Heart left ventricle (tissue), 13 donors: Measurements from ENCODE around the gene NLRP9.

Experiments
- POLR2A ChIP-seq, 2 donors: fragments of 450-650 bp; IDR thresholded peaks; one replicate each; pipeline ENCODE4 v1.6.1; 2017; ENCODE audit warnings: antibody characterized with exemption in 2 of 2, mild to moderate bottlenecking in 2 of 2, moderate library complexity in 2 of 2
- TF ChIP-seq, protein P1 (sequence below), 12 donors: fragments of 200-600 bp; sonication (generic) in 4 of 12; IDR thresholded peaks; one replicate each; pipeline versions ENCODE4 v1.5.0 to v1.8.0; 2018 to 2022; ENCODE audit warnings: antibody characterized with exemption in 12 of 12, mild to moderate bottlenecking in 5 of 12
- donor health status: ischemic (EF 13 %, LVEDD 7.1; RV severe dilation, severe dysfunction).
- donor health status: DM: no; HTN: yes; CAD: no.
- donor health status: DM: no; HTN: no; CAD: no.
- donor health status: ischemic (EF 25% LVEDD 6.9; RV normal size, moderate dysfunction).
- donor health status: ischemic (EF 25% LVEDD 5.7; RV mildly dilated, moderate dysfunction).
- donor health status: ischemic (EF 35%, LVEDD 5.7; RV mildly dilated, moderate dysfunction).
- donor health status: nonischemic (EF 11% LVEDD 7.7; RV severe dilation, severe dysfunction).
- donor health status: DM: yes; HTN: yes; CAD: no.
- donor health status: PGD.
- donor health status: ischemic (EF 29% LVEDD 5.4; RV normal size, mild dysfunction).
- donor health status: nonischemic (EF 23%, LVEDD 6.1; RV moderate dilation, normal function).

DNA sequence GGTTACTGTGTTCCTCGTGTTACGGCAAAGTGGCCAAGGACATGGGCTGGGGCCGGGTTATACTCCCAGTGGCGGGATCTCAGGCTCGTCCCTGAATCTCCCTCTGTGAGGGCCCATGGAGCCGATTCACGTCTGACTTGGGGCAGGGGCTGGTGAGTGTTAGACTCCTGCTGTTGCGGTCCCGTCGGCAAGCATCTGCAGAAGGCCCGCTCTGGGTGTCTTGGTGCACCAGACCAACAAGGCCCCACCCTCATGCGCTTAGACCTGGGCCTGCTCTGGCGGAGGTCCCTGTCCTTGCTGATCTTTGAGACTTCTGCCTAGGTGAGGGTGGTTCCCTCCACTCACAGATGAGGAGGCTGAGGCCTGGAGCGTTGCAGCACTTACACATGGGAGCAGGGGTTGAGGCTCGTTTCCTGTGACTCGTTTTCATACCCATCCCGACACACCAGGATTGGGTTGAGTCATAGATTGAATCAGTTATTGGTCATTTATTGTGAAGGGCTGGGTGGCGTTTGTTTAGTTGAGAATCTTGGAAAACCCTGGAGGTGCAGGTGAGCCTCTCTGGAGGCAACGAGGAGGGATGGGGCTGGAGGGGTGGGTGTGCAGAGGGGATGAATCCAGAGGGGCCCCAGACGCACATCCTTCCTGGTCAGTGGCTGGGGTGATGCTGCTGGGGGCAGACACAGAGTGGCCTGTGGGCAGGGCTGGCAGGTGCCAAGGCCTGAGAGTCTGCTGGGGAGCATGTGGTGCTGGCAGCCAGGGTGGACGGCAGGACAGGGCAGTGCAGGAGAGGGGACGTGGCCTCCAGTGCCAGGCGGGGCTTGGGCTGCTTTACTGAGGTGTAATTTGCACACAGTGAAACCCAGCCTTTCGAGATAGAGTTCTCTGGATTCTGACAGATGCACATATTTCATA is 58.6 kb downstream of the NLRP9 start:
- TF ChIP-seq POLR2A (IDR thresholded peaks at IDR 0.05): no peak
- TF ChIP-seq, protein P1, sequence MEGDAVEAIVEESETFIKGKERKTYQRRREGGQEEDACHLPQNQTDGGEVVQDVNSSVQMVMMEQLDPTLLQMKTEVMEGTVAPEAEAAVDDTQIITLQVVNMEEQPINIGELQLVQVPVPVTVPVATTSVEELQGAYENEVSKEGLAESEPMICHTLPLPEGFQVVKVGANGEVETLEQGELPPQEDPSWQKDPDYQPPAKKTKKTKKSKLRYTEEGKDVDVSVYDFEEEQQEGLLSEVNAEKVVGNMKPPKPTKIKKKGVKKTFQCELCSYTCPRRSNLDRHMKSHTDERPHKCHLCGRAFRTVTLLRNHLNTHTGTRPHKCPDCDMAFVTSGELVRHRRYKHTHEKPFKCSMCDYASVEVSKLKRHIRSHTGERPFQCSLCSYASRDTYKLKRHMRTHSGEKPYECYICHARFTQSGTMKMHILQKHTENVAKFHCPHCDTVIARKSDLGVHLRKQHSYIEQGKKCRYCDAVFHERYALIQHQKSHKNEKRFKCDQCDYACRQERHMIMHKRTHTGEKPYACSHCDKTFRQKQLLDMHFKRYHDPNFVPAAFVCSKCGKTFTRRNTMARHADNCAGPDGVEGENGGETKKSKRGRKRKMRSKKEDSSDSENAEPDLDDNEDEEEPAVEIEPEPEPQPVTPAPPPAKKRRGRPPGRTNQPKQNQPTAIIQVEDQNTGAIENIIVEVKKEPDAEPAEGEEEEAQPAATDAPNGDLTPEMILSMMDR (IDR thresholded peaks at IDR 0.05): no peak
